Right lobe of liver (tissue), 6 donors: ENCODE data around the gene DDX42. TPM values are rescaled to one million over a fixed set of nuclear protein-coding genes. Genes with fewer than 3 reads are reported as not detected.

Experiments
- ATAC-seq, 4 donors: fragments of 200-7000 bp; cut with Tn5 transposase; one replicate each; pipeline ENCODE4 v1.9.1; 2020; ENCODE audit warnings: mild to moderate bottlenecking in 4 of 4, moderate library complexity in 4 of 4
- DNase-seq, 3 donors: peaks; one replicate each; pipeline ENCODE4 v3.0.0-alpha.2; 2020
- H3K27ac ChIP-seq, 3 donors: fragments of 200-600 bp; one replicate each; pipeline ENCODE4 v1.8.0; 2022
- H3K27me3 ChIP-seq, 2 donors: fragments of 200-600 bp; one replicate each; pipeline ENCODE4 v1.8.0; 2022
- H3K36me3 ChIP-seq, 4 donors: fragments of 200-600 bp; sonication (generic) in 1 of 4; one replicate each; pipeline versions ENCODE4 v1.5.1 to v1.8.0; 2017 to 2022; ENCODE audit warnings: control low read depth in 1 of 4
- H3K4me1 ChIP-seq, 4 donors: fragments of 200-600 bp; sonication (generic) in 1 of 4; one replicate each; pipeline versions ENCODE4 v1.5.1 to v1.8.0; 2017 to 2022; ENCODE audit warnings: control low read depth in 1 of 4
- H3K4me3 ChIP-seq, 3 donors: fragments of 200-600 bp; one replicate each; pipeline ENCODE4 v1.8.0; 2022
- H3K9me3 ChIP-seq, 4 donors: fragments of 200-600 bp; sonication (generic) in 1 of 4; one replicate each; pipeline versions ENCODE4 v1.5.1 to v1.8.0; 2017 to 2022; ENCODE audit warnings: control low read depth in 1 of 4
- CTCF ChIP-seq, 4 donors: fragments of 200-600 bp in 3 of 4; fragments of 450-650 bp in 1 of 4; IDR thresholded peaks; one replicate each; pipeline versions ENCODE4 v1.5.1 to v1.8.0; 2016 to 2022; ENCODE audit warnings: antibody characterized with exemption in 4 of 4, mild to moderate bottlenecking in 2 of 4
- POLR2A ChIP-seq: fragments of 450-650 bp; IDR thresholded peaks from one replicate; pipeline ENCODE4 v1.6.1; 2017; ENCODE audit warnings: antibody characterized with exemption, mild to moderate bottlenecking
- WGBS: methylation state at CpG from one replicate; pipeline ENCODE4 v1.1.6; 2018; ENCODE audit warnings: low coverage, low lambda C conversion rate; ENCODE audit not compliant: insufficient coverage; ENCODE audit errors: missing lambda C conversion rate; 5-methylcytosine and 5-hydroxymethylcytosine counted together
- intact Hi-C, 2 donors: fragments of 100-400 bp; cut with DNase I; formaldehyde crosslinking; loops; one replicate each; pipeline versions ENCODE4 v1.11.2 to v1.14.1; 2022
- total RNA-seq, 6 experiments: library from RNA; depleted of rRNA in 2 of 6; stranded (reverse); fragments of >200 nt in 2 of 6; fragmentation: NEBNext Ultra II Directional in 3 of 6; extraction: Animal tissue kit (Norgen Biotek cat#: 25700) in 3 of 6; gene quantifications; one replicate each; pipeline versions ENCODE4 v1.1.0 to v1.2.4, GENCODE V29; 2016 to 2023
- donor health status: DM: no; HTN: yes; CAD: no.
- donor health status: DM: no; HTN: no; CAD: no.
- donor health status: DM: no; HTN: no; CAD: no.
- donor health status: DM: no; HTN: yes; CAD: no.
- donor health status: DM: no; HTN: yes; CAD: no.

Gene DDX42
- total RNA-seq, 6 experiments from 2014 or later, result 28.5 to 45.2 (median 36.2) TPM

GRCh38 chr17:63834431-63835166 lies 60.6 kb downstream of the DDX42 start:
- DNase-seq (no peak), ATAC-seq (peak; percentile 34 to 63 (median 48))
- TF ChIP-seq CTCF (IDR thresholded peaks at IDR 0.05) (peak; percentile 11 to 47 (median 38)), POLR2A (no peak)
- H3K27me3 ChIP-seq, result no peaks in the 10 kb centered on the region
- H3K4me3 ChIP-seq, result no peak overlapping the region
- H3K27ac ChIP-seq, result no peak overlapping the region
- H3K36me3 ChIP-seq, result peaks cover 6 to 72% (median 38%) of the 10 kb centered on the region in 4 donors
- 0% methylated on average over 1 of the region's 13 CpGs for WGBS
- no peaks in the 10 kb centered on the region for H3K9me3 ChIP-seq
- peaks cover 0 to 25% (median 13%) of the 10 kb centered on the region in 4 donors for H3K4me1 ChIP-seq
- intact Hi-C loops, result no loop called here

GRCh38 chr17:63835167-63835720 lies 61.3 kb downstream of the DDX42 start:
- Histone ChIP-seq H3K36me3 (peaks cover 6 to 66% (median 36%) of the 10 kb centered on the region in 4 donors), H3K4me3 (no peak overlapping the region), H3K27me3 (no peaks in the 10 kb centered on the region), H3K9me3 (no peaks in the 10 kb centered on the region), H3K4me1 (peaks cover 0 to 31% (median 16%) of the 10 kb centered on the region in 4 donors), H3K27ac (no peak overlapping the region)
- DNase-seq (no peak), ATAC-seq (no peak)
- no peak for TF ChIP-seq POLR2A
- no peak for TF ChIP-seq CTCF (IDR thresholded peaks at IDR 0.05)
- WGBS, result 82% methylated on average over 9 of the region's 9 CpGs
- intact Hi-C loops, result no loop called here

- WGBS, result 94% methylated on average over 5 of the region's 7 CpGs
- Histone ChIP-seq H3K4me1 (peaks cover 0 to 45% (median 24%) of the 10 kb centered on the region in 4 donors), H3K4me3 (no peak overlapping the region), H3K9me3 (no peaks in the 10 kb centered on the region), H3K27ac (no peak overlapping the region), H3K36me3 (peaks cover 3 to 50% (median 26%) of the 10 kb centered on the region in 4 donors), H3K27me3 (no peaks in the 10 kb centered on the region)
- ATAC-seq (no peak), DNase-seq (no peak)
- intact Hi-C loops, result no loop called here
- TF ChIP-seq CTCF (IDR thresholded peaks at IDR 0.05), result no peak
Measured at GRCh38 chr17:63836811-63837210, 62.8 kb downstream of the DDX42 start.

GRCh38 chr17:63837480-63837879 lies 63.5 kb downstream of the DDX42 start:
- DNase-seq (peak in 1 of 3 donors; percentile 59), ATAC-seq (no peak)
- TF ChIP-seq CTCF (IDR thresholded peaks at IDR 0.05) (no peak), POLR2A (no peak)
- H3K27me3 ChIP-seq, result no peaks in the 10 kb centered on the region
- peaks cover 0 to 44% (median 20%) of the 10 kb centered on the region in 4 donors for H3K36me3 ChIP-seq
- H3K4me1 ChIP-seq, result peaks cover under 1 to 45% (median 24%) of the 10 kb centered on the region in 4 donors
- 0% methylated on average over 1 of the region's 12 CpGs for WGBS
- intact Hi-C loops, result no loop called here
- H3K27ac ChIP-seq, result peak overlapping the region in 2 of 3 donors; percentile 68 to 79
- H3K9me3 ChIP-seq, result peaks cover 0 to under 1% (median 0%) of the 10 kb centered on the region in 4 donors
- H3K4me3 ChIP-seq, result no peak overlapping the region
